Suprapubic skin (tissue), 4 donors: ENCODE data around the gene CAMSAP1.

ENCODE experiments used
- EP300 ChIP-seq: sonication (generic); formaldehyde crosslinking; IDR thresholded peaks from one replicate; pipeline ENCODE4 v1.6.1; 2017; ENCODE audit warnings: antibody characterized with exemption
- POLR2A ChIP-seq, 2 donors: fragments of 450-650 bp; IDR thresholded peaks; one replicate each; pipeline ENCODE4 v1.6.1; 2017; ENCODE audit warnings: antibody characterized with exemption in 2 of 2, mild to moderate bottlenecking in 2 of 2, moderate library complexity in 2 of 2
- POLR2AphosphoS5 ChIP-seq, 3 donors: sonication (generic); formaldehyde crosslinking; IDR thresholded peaks; one replicate each; pipeline ENCODE4 v1.6.1; 2017; ENCODE audit warnings: antibody characterized with exemption in 3 of 3
- TF ChIP-seq, protein P1 (sequence below), 2 donors: fragments of 200-600 bp in 1 of 2; fragments of 450-650 bp in 1 of 2; sonication (generic) in 1 of 2; IDR thresholded peaks; one replicate each; pipeline ENCODE4 v1.5.1; 2016 to 2019; ENCODE audit warnings: antibody characterized with exemption in 2 of 2, mild to moderate bottlenecking in 1 of 2, moderate library complexity in 1 of 2

DNA sequence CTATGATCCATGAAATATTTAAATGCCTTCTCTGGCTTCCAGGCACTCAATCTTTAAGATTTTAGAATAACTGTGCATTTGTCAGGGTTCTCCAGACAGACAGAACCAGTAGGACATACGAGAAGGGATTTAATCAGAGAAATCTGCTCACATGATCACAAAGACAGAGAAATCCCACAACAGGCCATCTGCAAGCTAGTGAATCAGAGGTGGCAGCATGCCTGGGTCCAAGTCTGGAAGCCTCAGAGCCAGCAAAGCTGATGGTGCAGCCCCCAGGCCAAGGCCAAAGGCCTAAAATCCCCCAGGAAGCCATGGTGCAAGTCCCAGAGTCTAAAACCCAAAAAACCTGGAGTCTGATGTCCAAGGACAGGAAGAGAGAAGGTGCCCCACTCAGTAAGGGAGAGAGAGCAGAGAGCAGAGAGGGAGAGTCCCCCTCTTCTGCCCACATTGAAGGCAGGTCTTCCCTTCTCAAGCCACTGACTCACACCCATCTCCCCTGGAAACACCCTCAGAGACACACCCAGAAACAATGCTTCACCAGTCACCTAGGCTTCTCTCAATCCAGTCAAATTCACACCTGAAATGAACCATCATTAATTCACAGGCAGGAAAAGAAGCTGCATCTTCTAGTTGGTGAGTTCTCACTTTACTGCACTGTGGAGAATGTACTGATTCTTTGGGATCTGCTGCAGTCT lies 48.7 kb downstream of the CAMSAP1 start:
- TF ChIP-seq POLR2A (IDR thresholded peaks at IDR 0.05): no peak
- TF ChIP-seq, protein P1, sequence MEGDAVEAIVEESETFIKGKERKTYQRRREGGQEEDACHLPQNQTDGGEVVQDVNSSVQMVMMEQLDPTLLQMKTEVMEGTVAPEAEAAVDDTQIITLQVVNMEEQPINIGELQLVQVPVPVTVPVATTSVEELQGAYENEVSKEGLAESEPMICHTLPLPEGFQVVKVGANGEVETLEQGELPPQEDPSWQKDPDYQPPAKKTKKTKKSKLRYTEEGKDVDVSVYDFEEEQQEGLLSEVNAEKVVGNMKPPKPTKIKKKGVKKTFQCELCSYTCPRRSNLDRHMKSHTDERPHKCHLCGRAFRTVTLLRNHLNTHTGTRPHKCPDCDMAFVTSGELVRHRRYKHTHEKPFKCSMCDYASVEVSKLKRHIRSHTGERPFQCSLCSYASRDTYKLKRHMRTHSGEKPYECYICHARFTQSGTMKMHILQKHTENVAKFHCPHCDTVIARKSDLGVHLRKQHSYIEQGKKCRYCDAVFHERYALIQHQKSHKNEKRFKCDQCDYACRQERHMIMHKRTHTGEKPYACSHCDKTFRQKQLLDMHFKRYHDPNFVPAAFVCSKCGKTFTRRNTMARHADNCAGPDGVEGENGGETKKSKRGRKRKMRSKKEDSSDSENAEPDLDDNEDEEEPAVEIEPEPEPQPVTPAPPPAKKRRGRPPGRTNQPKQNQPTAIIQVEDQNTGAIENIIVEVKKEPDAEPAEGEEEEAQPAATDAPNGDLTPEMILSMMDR (IDR thresholded peaks at IDR 0.05): no peak
- no peak for TF ChIP-seq EP300
- TF ChIP-seq POLR2AphosphoS5 (IDR thresholded peaks at IDR 0.05): no peak
